Ascending aorta (tissue), 2 donors: ENCODE results near the gene ERAL1. TPM values are rescaled to one million over a fixed set of nuclear protein-coding genes. Genes with fewer than 3 reads are reported as not detected.

Experiments
- DNase-seq, 2 donors: peaks; one replicate each; pipeline ENCODE4 v3.0.0-alpha.2; 2019; ENCODE audit warnings: low spot score in 2 of 2
- H3K27ac ChIP-seq, 2 donors: fragments of 200-600 bp; sonication (generic); one replicate each; pipeline ENCODE4 v1.5.1; 2016 to 2017; ENCODE audit warnings: mild to moderate bottlenecking in 1 of 2
- H3K27me3 ChIP-seq: fragments of 200-600 bp; sonication (generic); one replicate; pipeline ENCODE4 v1.5.1; 2017
- H3K36me3 ChIP-seq, 2 donors: fragments of 200-600 bp; sonication (generic); one replicate each; pipeline ENCODE4 v1.5.1; 2016
- H3K4me1 ChIP-seq, 2 donors: fragments of 200-600 bp; sonication (generic); one replicate each; pipeline ENCODE4 v1.5.1; 2016 to 2017; ENCODE audit warnings: mild to moderate bottlenecking in 1 of 2
- H3K4me3 ChIP-seq, 2 donors: fragments of 200-600 bp; sonication (generic); one replicate each; pipeline ENCODE4 v1.5.1; 2016 to 2017; ENCODE audit warnings: mild to moderate bottlenecking in 1 of 2
- H3K9me3 ChIP-seq, 2 donors: fragments of 200-600 bp; sonication (generic); one replicate each; pipeline ENCODE4 v1.5.1; 2016
- intact Hi-C: fragments of 100-400 bp; cut with DNase I; formaldehyde crosslinking; loops from one replicate; pipeline ENCODE4 v1.15.1; 2023
- total RNA-seq: library from RNA; depleted of rRNA; stranded (reverse); fragments of >200 nt; gene quantifications from one replicate; pipeline ENCODE4 v1.1.0, GENCODE V29; 2016
- TF ChIP-seq, protein P1 (sequence below), 3 experiments: fragments of 200-600 bp in 2 of 3; fragments of 450-650 bp in 1 of 3; sonication (generic) in 2 of 3; IDR thresholded peaks; one replicate each; pipeline ENCODE4 v1.5.1; 2016 to 2019; ENCODE audit warnings: antibody characterized with exemption in 3 of 3, mild to moderate bottlenecking in 1 of 3, moderate library complexity in 1 of 3

The ERAL1 gene
- total RNA-seq, 1 donor from 2014 or later = 5.7 TPM

DNA sequence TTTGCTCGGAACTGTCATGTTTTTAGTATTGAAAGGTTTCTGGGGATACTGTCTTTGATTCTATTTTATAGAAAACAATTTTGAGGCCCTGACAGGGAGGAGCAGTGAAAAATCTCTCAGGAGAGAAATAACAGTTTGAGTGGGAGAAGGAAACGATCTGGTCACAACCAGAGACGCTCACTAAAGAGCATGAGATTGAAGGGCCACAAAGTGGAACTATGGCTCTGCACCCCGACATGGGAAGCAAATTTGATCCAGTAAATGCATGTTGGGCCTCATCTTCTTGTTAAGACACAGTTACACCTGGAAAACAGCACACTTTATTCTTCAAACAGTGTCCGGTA lies 492 bp downstream of the ERAL1 start:
- Histone ChIP-seq H3K36me3 (peaks cover 30 to 35% of the 10 kb centered on the region in 2 donors), H3K27me3 (no peaks in the 10 kb centered on the region), H3K4me1 (peaks cover 6% of the 10 kb centered on the region in 2 donors), H3K9me3 (no peaks in the 10 kb centered on the region), H3K4me3 (peak overlapping the region; percentile 77 to 85), H3K27ac (peak overlapping the region; percentile 78 to 79)
- TF ChIP-seq, protein P1, sequence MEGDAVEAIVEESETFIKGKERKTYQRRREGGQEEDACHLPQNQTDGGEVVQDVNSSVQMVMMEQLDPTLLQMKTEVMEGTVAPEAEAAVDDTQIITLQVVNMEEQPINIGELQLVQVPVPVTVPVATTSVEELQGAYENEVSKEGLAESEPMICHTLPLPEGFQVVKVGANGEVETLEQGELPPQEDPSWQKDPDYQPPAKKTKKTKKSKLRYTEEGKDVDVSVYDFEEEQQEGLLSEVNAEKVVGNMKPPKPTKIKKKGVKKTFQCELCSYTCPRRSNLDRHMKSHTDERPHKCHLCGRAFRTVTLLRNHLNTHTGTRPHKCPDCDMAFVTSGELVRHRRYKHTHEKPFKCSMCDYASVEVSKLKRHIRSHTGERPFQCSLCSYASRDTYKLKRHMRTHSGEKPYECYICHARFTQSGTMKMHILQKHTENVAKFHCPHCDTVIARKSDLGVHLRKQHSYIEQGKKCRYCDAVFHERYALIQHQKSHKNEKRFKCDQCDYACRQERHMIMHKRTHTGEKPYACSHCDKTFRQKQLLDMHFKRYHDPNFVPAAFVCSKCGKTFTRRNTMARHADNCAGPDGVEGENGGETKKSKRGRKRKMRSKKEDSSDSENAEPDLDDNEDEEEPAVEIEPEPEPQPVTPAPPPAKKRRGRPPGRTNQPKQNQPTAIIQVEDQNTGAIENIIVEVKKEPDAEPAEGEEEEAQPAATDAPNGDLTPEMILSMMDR (IDR thresholded peaks at IDR 0.05) = no peak
- DNase-seq = no peak
- intact Hi-C loops = loop anchor here (2.0 kb wide), 2 partner anchors 41 to 47 kb away; partner anchors contain the start of gene FLOT2

DNA sequence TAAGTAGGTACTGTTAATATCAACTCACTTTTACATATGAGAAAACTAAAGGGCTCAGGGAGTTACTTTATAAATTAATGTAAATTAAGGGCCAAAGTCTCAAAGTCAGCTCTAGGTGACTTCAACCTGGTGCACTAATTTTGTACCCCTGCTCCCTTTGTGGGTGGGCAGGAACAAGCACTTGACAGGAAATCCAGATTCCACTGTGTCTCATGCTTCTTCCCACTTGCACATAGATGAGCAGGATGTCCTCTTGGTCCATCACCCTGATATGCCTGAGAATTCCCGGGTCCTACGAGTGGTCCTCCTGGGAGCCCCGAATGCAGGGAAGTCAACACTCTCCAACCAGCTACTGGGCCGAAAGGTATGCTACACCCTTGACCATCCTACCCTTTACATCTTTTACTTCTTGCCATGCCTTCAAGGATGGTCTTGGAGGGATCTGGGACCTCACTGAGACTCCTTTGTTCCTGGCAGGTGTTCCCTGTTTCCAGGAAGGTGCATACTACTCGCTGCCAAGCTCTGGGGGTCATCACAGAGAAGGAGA lies 1.3 kb downstream of the ERAL1 start:
- H3K4me3 ChIP-seq = no peak overlapping the region
- peaks cover 6% of the 10 kb centered on the region in 2 donors for H3K4me1 ChIP-seq
- TF ChIP-seq, protein P1 (IDR thresholded peaks at IDR 0.05) = no peak
- no peak for DNase-seq
- H3K36me3 ChIP-seq = peaks cover 37 to 43% of the 10 kb centered on the region in 2 donors
- intact Hi-C loops = no loop called here
- H3K27ac ChIP-seq = no peak overlapping the region
- H3K27me3 ChIP-seq = no peaks in the 10 kb centered on the region
- H3K9me3 ChIP-seq = no peaks in the 10 kb centered on the region

DNA sequence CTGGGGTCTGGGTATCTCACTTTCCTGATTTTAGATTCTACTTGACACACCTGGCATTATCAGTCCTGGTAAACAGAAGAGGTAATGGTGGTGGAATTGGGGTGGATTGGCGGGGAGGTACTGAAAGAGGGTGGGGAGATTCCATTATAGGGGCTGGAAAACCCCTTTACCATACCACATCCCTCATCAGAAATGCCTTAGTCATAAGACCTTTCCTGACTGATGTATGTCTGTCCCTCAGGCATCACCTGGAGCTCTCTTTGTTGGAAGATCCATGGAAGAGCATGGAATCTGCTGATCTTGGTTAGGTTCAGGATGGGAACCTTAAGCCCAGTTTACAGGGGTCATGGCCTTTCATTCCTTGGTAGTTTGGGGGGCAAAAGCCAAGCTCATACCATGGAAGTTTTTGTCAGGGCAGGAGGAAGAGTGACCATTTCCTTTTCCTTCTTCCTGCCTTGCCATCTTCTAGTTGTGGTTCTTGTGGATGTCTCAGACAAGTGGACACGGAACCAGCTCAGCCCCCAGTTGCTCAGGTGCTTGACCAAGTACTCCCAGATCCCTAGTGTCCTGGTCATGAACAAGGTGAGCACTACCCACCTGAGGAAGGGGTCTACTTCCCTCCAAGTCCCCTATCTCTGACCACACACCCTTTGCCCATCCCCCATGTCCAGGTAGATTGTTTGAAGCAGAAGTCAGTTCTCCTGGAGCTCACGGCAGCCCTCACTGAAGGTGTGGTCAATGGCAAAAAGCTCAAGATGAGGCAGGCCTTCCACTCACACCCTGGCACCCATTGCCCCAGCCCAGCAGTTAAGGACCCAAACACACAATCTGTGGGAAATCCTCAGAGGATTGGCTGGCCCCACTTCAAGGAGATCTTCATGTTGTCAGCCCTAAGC lies 3.3 kb downstream of the ERAL1 start:
- peaks cover 40 to 47% of the 10 kb centered on the region in 2 donors for H3K36me3 ChIP-seq
- H3K27ac ChIP-seq = no peak overlapping the region
- H3K9me3 ChIP-seq = no peaks in the 10 kb centered on the region
- intact Hi-C loops = no loop called here
- TF ChIP-seq, protein P1 (IDR thresholded peaks at IDR 0.05) = no peak
- peaks cover 6% of the 10 kb centered on the region in 2 donors for H3K4me1 ChIP-seq
- H3K4me3 ChIP-seq = no peak overlapping the region
- H3K27me3 ChIP-seq = no peaks in the 10 kb centered on the region
- no peak for DNase-seq

DNA sequence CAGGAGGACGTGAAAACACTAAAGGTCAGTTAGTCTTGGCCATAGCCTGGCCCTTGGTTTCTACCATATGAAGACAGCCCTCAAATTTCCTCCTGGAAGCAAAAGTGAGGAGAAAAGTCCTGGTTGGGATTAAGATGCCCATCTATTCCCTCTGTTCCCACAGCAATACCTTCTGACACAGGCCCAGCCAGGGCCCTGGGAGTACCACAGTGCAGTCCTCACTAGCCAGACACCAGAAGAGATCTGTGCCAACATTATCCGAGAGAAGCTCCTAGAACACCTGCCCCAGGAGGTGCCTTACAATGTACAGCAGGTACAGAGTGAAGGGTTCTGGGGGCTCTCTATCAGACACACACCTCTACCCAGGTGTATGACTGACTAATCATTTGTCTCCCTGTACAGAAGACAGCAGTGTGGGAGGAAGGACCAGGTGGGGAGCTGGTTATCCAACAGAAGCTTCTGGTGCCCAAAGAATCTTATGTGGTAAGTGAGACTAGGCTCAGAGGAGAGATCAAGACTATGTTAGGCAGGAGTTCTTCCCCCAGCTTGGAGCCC lies 4.1 kb downstream of the ERAL1 start:
- Histone ChIP-seq H3K4me3 (no peak overlapping the region), H3K9me3 (no peaks in the 10 kb centered on the region), H3K27ac (no peak overlapping the region), H3K4me1 (peaks cover 6% of the 10 kb centered on the region in 2 donors), H3K36me3 (peaks cover 40 to 47% of the 10 kb centered on the region in 2 donors), H3K27me3 (no peaks in the 10 kb centered on the region)
- TF ChIP-seq, protein P1 (IDR thresholded peaks at IDR 0.05) = no peak
- no peak for DNase-seq
- intact Hi-C loops = no loop called here

DNA sequence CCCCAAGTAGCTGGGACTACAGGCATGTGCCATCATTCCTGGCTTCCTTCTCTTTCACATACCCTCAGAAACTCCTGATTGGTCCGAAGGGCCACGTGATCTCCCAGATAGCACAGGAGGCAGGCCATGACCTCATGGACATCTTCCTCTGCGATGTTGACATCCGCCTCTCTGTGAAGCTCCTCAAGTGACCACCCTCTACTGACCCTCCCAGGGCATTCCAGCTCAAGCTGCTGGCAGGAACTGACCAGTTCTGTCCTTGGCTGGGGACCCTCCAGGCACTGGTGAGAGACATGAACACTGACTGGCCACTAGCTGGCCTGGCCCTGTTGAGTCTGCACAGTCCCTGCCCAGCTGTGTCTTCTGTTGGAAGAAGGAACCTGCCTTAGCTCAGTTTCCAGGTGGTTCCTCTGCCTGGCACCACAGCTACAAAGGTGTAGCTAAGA lies 5.6 kb downstream of the ERAL1 start:
- Histone ChIP-seq H3K27ac (no peak overlapping the region), H3K27me3 (no peaks in the 10 kb centered on the region), H3K4me3 (no peak overlapping the region), H3K9me3 (no peaks in the 10 kb centered on the region), H3K4me1 (peaks cover 3 to 5% of the 10 kb centered on the region in 2 donors), H3K36me3 (peaks cover 40 to 47% of the 10 kb centered on the region in 2 donors)
- DNase-seq = no peak
- intact Hi-C loops = no loop called here
- TF ChIP-seq, protein P1 (IDR thresholded peaks at IDR 0.05) = no peak
